Measurements from ENCODE around the gene PRR33.

Gene PRR33

DNA sequence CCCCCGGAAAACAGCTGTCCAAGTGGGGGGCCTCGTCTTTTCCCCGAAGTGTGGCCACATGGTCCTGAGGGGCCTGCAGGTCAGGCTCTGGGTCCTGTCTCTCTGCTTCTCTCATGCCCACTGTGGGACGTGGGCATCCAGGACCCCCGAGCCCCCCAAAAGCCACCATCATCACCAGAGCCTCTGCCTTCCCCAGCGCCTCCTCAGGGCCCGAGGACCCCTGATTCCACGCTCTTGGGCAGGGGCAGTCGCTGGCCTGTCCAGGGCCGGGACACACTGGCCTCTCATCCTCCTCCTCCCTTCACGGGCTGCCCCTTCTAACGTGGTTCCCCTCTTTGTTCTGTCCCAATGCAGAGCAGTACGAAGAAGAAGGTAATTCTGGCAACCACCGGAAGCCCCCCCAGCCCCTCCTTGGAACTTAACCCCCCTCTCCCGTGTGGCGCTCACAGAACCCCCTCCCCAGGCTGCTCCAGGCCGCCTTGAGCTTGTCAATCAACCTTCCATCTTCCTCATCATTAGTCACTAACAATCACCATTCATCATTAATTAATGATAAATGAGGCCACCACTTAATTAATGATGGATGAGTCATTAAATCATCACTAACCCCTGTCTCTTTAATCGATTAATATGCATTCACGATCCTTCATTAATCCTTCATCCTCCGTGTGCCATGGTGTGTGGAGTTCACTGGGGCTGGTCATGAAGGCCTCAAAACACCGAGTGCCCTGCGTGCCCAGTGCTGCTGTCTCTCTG lies 31.7 kb upstream of the PRR33 start:
- no peak overlapping the region for H3K27ac ChIP-seq (ENCODE audit: insufficient read depth in 1 of 2, low read depth in 1 of 2, low read length in 2 of 2, poor library complexity in 1 of 2, severe bottlenecking in 2 of 2)
- no peaks in the 10 kb centered on the region for H3K9me3 ChIP-seq (ENCODE audit: control extremely low read depth in 1 of 5, control insufficient read depth in 4 of 5, insufficient read depth in 2 of 5, low read depth in 1 of 5, low read length in 4 of 5)
- H3K36me3 ChIP-seq (ENCODE audit: control insufficient read depth in 4 of 4, insufficient read depth in 4 of 4, low read length in 3 of 4) = no peaks in the 10 kb centered on the region
- no peak for DNase-seq
- H3K4me1 ChIP-seq (ENCODE audit: control extremely low read depth in 1 of 4, control insufficient read depth in 4 of 4, insufficient read depth in 4 of 4, low read length in 3 of 4) = peaks cover 0 to 39% (median 25%) of the 10 kb centered on the region in 4 experiments
- no peaks in the 10 kb centered on the region for H3K27me3 ChIP-seq (replicated peaks in 2 of 5; ENCODE audit: control insufficient read depth in 4 of 5, insufficient read depth in 5 of 5, low read length in 4 of 5)
- no peak overlapping the region for H3K4me3 ChIP-seq (ENCODE audit: control insufficient read depth in 1 of 7, extremely low read depth in 1 of 7, insufficient read depth in 4 of 7, low read depth in 2 of 7, low read length in 6 of 7)
- CTCF ChIA-PET = interaction anchor here (0.8 to 3.1 kb wide), 5 partner anchors 28 to 113 kb away, joined by 3 to 23 read pairs (median 3); partner anchors contain the start of gene PRR33
- POLR2A ChIA-PET = interaction anchor here (1.5 kb wide), 1 partner anchor 32 kb away, joined by 7 read pairs; no protein-coding TSS in a partner anchor
- 93% methylated on average over 16 of the region's 22 CpGs for WGBS (ENCODE audit: insufficient coverage)

DNA sequence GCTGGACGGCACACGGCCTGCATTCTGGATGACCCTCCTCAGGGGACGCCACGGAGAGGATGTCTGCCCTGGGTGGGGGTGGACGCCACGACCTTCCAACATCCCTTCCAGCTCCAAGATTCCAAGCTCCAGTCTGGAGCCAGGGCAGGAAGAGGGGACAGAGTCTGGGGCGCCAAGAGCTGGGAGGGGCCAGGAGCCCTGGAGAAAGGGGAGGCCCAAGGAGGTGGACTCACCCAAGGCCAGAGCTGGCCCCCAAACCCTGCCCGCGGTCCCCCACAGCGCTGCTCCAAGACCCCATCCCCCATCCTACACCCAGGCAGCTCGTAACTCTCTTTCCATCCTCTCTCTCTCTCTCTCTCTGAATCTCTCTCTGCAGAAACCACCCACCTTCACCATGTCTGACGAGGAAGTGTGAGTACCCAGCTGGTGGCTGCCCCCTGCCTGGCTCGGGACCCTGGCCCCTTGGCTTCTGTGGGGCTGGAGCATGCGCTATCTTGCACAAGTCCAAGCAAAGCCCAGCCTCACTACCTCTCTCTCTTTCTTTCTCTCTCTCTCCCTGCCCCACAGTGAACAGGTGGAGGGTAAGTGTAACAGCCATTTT lies 30.9 kb upstream of the PRR33 start:
- peak in 2 of 3 donors; percentile 38 to 56 for DNase-seq
- POLR2A ChIA-PET = interaction anchor here (1.5 kb wide), 1 partner anchor 31 kb away, joined by 7 read pairs; no protein-coding TSS in a partner anchor
- CTCF ChIA-PET = interaction anchor here (0.8 to 3.1 kb wide), 10 partner anchors 17 to 114 kb away, joined by 3 to 23 read pairs (median 5); partner anchors contain the start of gene PRR33
- Histone ChIP-seq H3K27me3 (replicated peaks in 2 of 5; ENCODE audit: control insufficient read depth in 4 of 5, insufficient read depth in 5 of 5, low read length in 4 of 5) (no peaks in the 10 kb centered on the region), H3K4me3 (ENCODE audit: control insufficient read depth in 1 of 7, extremely low read depth in 1 of 7, insufficient read depth in 4 of 7, low read depth in 2 of 7, low read length in 6 of 7) (no peak overlapping the region), H3K9me3 (ENCODE audit: control extremely low read depth in 1 of 5, control insufficient read depth in 4 of 5, insufficient read depth in 2 of 5, low read depth in 1 of 5, low read length in 4 of 5) (no peaks in the 10 kb centered on the region), H3K36me3 (ENCODE audit: control insufficient read depth in 4 of 4, insufficient read depth in 4 of 4, low read length in 3 of 4) (no peaks in the 10 kb centered on the region), H3K27ac (ENCODE audit: insufficient read depth in 1 of 2, low read depth in 1 of 2, low read length in 2 of 2, poor library complexity in 1 of 2, severe bottlenecking in 2 of 2) (no peak overlapping the region), H3K4me1 (ENCODE audit: control extremely low read depth in 1 of 4, control insufficient read depth in 4 of 4, insufficient read depth in 4 of 4, low read length in 3 of 4) (peaks cover 0 to 39% (median 27%) of the 10 kb centered on the region in 4 experiments)
- 97% methylated on average over 4 of the region's 14 CpGs for WGBS (ENCODE audit: insufficient coverage)

DNA sequence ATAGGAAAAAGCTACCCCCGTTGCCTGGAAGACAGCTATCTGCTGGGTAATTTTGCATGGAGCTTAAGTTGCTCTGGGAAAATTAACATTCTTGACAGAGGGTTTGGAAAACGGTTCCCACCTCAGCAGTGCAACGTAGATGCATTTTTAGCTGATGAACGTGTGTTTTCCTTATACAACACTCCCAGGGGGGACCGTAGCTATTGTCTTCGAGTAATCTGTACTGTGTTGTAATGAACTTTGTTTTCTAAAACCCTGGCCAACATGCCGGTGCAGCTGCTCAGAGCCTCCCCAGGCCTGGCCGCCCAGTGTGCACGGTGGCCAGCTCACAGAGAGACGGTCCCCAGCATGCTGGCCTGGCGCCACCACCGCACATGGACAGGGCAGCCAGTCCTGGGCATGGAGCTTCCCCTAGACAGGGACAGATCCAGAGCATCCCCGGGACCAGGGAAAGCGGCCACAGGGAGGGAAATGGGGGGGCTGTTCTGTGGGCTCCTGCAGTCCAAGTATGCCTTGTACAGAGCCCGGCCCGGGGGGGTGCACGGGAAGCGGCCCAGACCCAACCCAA lies 30.0 kb upstream of the PRR33 start:
- no peaks in the 10 kb centered on the region for H3K9me3 ChIP-seq (ENCODE audit: control extremely low read depth in 1 of 5, control insufficient read depth in 4 of 5, insufficient read depth in 2 of 5, low read depth in 1 of 5, low read length in 4 of 5)
- peaks cover 0 to 38% (median 26%) of the 10 kb centered on the region in 4 experiments for H3K4me1 ChIP-seq (ENCODE audit: control extremely low read depth in 1 of 4, control insufficient read depth in 4 of 4, insufficient read depth in 4 of 4, low read length in 3 of 4)
- no peaks in the 10 kb centered on the region for H3K36me3 ChIP-seq (ENCODE audit: control insufficient read depth in 4 of 4, insufficient read depth in 4 of 4, low read length in 3 of 4)
- ChIA-PET CTCF (interaction anchor here (0.8 to 3.1 kb wide), 15 partner anchors 10 to 114 kb away, joined by 3 to 23 read pairs (median 4); partner anchors contain the start of gene PRR33), POLR2A (interaction anchor here (0.7 to 1.5 kb wide), 2 partner anchors 31 to 32 kb away, joined by 3 to 7 read pairs; no protein-coding TSS in a partner anchor)
- no peak overlapping the region for H3K27ac ChIP-seq (ENCODE audit: insufficient read depth in 1 of 2, low read depth in 1 of 2, low read length in 2 of 2, poor library complexity in 1 of 2, severe bottlenecking in 2 of 2)
- WGBS (ENCODE audit: insufficient coverage) = 97% methylated on average over 16 of the region's 18 CpGs
- H3K27me3 ChIP-seq (replicated peaks in 2 of 5; ENCODE audit: control insufficient read depth in 4 of 5, insufficient read depth in 5 of 5, low read length in 4 of 5) = no peaks in the 10 kb centered on the region
- DNase-seq = no peak
- no peak overlapping the region for H3K4me3 ChIP-seq (ENCODE audit: control insufficient read depth in 1 of 7, extremely low read depth in 1 of 7, insufficient read depth in 4 of 7, low read depth in 2 of 7, low read length in 6 of 7)

DNA sequence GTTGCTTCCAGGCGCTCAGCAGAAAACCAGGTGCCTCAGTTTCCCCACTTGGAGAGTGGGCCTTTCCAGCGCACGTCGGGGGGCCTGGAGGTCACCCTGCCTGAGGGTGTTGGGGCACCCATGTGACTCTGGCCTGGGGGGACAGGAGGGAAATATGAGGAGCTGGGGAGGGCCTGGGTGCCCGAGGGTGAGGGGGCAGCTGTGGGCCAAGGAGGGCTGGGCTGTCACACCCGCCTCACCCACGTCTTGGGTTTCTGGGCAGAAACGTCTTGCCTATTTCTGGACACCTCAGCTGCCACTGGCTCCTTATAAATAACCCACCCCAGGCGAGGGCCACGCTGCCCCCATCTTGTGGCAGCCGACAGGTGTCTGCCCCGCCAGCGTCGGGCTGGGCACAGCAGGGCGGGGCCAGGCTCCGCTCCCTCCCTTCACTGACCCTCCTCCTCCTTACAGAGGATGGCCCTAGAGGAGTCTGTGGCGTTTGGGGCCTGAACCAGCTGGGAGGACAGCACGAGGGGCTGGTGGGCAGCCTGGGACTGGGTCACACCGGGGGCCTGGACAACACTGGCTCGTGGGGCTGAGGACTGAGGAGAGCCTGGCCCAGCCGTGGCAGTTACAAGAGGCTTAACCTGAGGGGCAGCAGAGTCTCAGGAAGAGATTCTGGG lies 29.3 kb upstream of the PRR33 start:
- Histone ChIP-seq H3K4me1 (ENCODE audit: control extremely low read depth in 1 of 4, control insufficient read depth in 4 of 4, insufficient read depth in 4 of 4, low read length in 3 of 4) (peaks cover 0 to 38% (median 22%) of the 10 kb centered on the region in 4 experiments), H3K4me3 (ENCODE audit: control insufficient read depth in 1 of 7, extremely low read depth in 1 of 7, insufficient read depth in 4 of 7, low read depth in 2 of 7, low read length in 6 of 7) (no peak overlapping the region), H3K9me3 (ENCODE audit: control extremely low read depth in 1 of 5, control insufficient read depth in 4 of 5, insufficient read depth in 2 of 5, low read depth in 1 of 5, low read length in 4 of 5) (no peaks in the 10 kb centered on the region), H3K36me3 (ENCODE audit: control insufficient read depth in 4 of 4, insufficient read depth in 4 of 4, low read length in 3 of 4) (no peaks in the 10 kb centered on the region), H3K27ac (ENCODE audit: insufficient read depth in 1 of 2, low read depth in 1 of 2, low read length in 2 of 2, poor library complexity in 1 of 2, severe bottlenecking in 2 of 2) (no peak overlapping the region), H3K27me3 (replicated peaks in 2 of 5; ENCODE audit: control insufficient read depth in 4 of 5, insufficient read depth in 5 of 5, low read length in 4 of 5) (no peaks in the 10 kb centered on the region)
- DNase-seq = no peak
- ChIA-PET CTCF (interaction anchor here (0.6 to 3.1 kb wide), 13 partner anchors 10 to 85 kb away, joined by 3 to 23 read pairs (median 4); partner anchors contain the start of gene PRR33), POLR2A (interaction anchor here (0.7 kb wide), 2 partner anchors 29 to 31 kb away, joined by 3 to 6 read pairs; no protein-coding TSS in a partner anchor)
- 94% methylated on average over 11 of the region's 21 CpGs for WGBS (ENCODE audit: insufficient coverage)

DNA sequence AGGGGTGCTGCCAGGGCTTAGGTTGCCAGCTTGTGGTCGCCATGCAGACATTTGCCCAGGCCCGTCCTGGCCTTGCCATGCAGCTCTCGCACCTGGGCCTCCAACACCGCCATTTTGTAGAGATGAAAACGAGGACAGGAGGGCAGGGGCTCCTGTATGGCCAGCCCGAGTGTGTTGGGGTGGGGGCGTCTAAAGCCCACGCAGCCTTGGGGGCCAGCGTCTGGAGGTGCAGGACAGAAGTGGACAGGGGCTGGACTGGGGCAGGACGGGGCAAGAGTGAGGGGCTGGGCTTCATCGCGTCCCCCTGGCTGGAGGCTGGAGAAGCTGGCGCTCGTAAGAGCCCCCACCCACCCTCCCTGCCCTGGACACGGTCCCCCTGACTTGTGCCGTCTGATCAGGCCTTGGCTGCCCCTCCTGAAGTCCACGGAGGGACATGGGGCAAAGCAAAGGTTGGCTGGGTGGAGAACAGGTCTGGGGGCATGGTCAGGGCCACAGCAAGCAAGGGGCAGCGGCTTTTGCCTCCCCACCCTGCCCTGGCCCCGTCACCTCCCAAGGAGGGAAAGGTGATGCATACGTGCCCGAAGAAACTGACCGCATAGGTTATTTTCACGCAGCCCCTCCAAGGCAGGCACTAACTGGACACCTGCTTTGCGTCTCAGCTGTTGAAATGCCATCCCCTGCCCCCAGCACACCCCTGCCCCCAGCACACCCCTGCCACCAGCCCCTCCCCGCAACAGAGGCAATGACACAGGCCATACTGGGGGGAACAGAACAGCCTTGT lies 28.6 kb upstream of the PRR33 start:
- H3K9me3 ChIP-seq (ENCODE audit: control extremely low read depth in 1 of 5, control insufficient read depth in 4 of 5, insufficient read depth in 2 of 5, low read depth in 1 of 5, low read length in 4 of 5) = no peaks in the 10 kb centered on the region
- ChIA-PET POLR2A (interaction anchor here (0.7 kb wide), 1 partner anchor 28 kb away, joined by 6 read pairs; no protein-coding TSS in a partner anchor), CTCF (interaction anchor here (0.6 to 4.3 kb wide), 8 partner anchors 12 to 84 kb away, joined by 3 to 53 read pairs (median 5); partner anchors contain the start of gene PRR33)
- no peaks in the 10 kb centered on the region for H3K36me3 ChIP-seq (ENCODE audit: control insufficient read depth in 4 of 4, insufficient read depth in 4 of 4, low read length in 3 of 4)
- H3K27ac ChIP-seq (ENCODE audit: insufficient read depth in 1 of 2, low read depth in 1 of 2, low read length in 2 of 2, poor library complexity in 1 of 2, severe bottlenecking in 2 of 2) = no peak overlapping the region
- DNase-seq = no peak
- H3K4me1 ChIP-seq (ENCODE audit: control extremely low read depth in 1 of 4, control insufficient read depth in 4 of 4, insufficient read depth in 4 of 4, low read length in 3 of 4) = peaks cover 0 to 37% (median 23%) of the 10 kb centered on the region in 4 experiments
- WGBS (ENCODE audit: insufficient coverage) = 96% methylated on average over 15 of the region's 25 CpGs
- H3K27me3 ChIP-seq (replicated peaks in 2 of 5; ENCODE audit: control insufficient read depth in 4 of 5, insufficient read depth in 5 of 5, low read length in 4 of 5) = no peaks in the 10 kb centered on the region
- H3K4me3 ChIP-seq (ENCODE audit: control insufficient read depth in 1 of 7, extremely low read depth in 1 of 7, insufficient read depth in 4 of 7, low read depth in 2 of 7, low read length in 6 of 7) = no peak overlapping the region
